Breast epithelium (tissue), 4 donors: ENCODE results near the gene KIF26B. TPM values are rescaled to one million over a fixed set of nuclear protein-coding genes. Genes with fewer than 3 reads are reported as not detected.
A peak's percentile ranks its signal among the peaks of the same experiment; 100 is the strongest.

ENCODE experiments used
- DNase-seq, 2 donors: peaks; one replicate each; pipeline ENCODE4 v3.0.0-alpha.2; 2019; ENCODE audit warnings: low spot score in 2 of 2
- H3K27ac ChIP-seq, 2 donors: fragments of 200-600 bp; sonication (generic) in 1 of 2; one replicate each; pipeline ENCODE4 v1.5.1; 2016 to 2019; ENCODE audit warnings: mild to moderate bottlenecking in 1 of 2
- H3K27me3 ChIP-seq, 2 donors: fragments of 200-600 bp; sonication (generic) in 1 of 2; one replicate each; pipeline versions ENCODE4 v1.5.1 to v1.6.0; 2017 to 2019; ENCODE audit warnings: control low read depth in 1 of 2, mild to moderate bottlenecking in 1 of 2
- H3K36me3 ChIP-seq: fragments of 200-600 bp; one replicate; pipeline ENCODE4 v1.5.1; 2019
- H3K4me1 ChIP-seq, 2 donors: fragments of 200-600 bp; sonication (generic); one replicate each; pipeline ENCODE4 v1.5.1; 2016 to 2019; ENCODE audit warnings: control low read depth in 1 of 2
- H3K4me3 ChIP-seq, 3 donors: fragments of 200-600 bp; sonication (generic); 1 replicate in 2 of 3; 2 replicates in 1 of 3; pipeline ENCODE4 v1.5.1; 2016 to 2019; ENCODE audit warnings: mild to moderate bottlenecking in 3 of 3, moderate library complexity in 2 of 3
- H3K9me3 ChIP-seq, 2 donors: fragments of 200-600 bp; sonication (generic) in 1 of 2; one replicate each; pipeline ENCODE4 v1.5.1; 2016 to 2019; ENCODE audit warnings: control low read depth in 1 of 2
- POLR2A ChIP-seq: fragments of 450-650 bp; IDR thresholded peaks from one replicate; pipeline ENCODE4 v1.6.1; 2016; ENCODE audit warnings: antibody characterized with exemption, mild to moderate bottlenecking, moderate library complexity
- POLR2AphosphoS5 ChIP-seq, 3 donors: sonication (generic); formaldehyde crosslinking; IDR thresholded peaks; one replicate each; pipeline ENCODE4 v1.6.1; 2017; ENCODE audit warnings: antibody characterized with exemption in 3 of 3
- intact Hi-C: fragments of 100-400 bp; cut with DNase I; formaldehyde crosslinking; loops from one replicate; pipeline ENCODE4 v1.15.1; 2023; ENCODE audit warnings: low total_unique reads
- total RNA-seq, 3 donors: library from RNA; depleted of rRNA; stranded (reverse); fragments of >200 nt; gene quantifications; one replicate each; pipeline ENCODE4 v1.1.0, GENCODE V29; 2016
- TF ChIP-seq, protein P1 (sequence below), 3 donors: fragments of 450-650 bp; IDR thresholded peaks; one replicate each; pipeline ENCODE4 v1.5.1; 2016 to 2017; ENCODE audit warnings: antibody characterized with exemption in 3 of 3, mild to moderate bottlenecking in 3 of 3, moderate library complexity in 3 of 3

Gene KIF26B
- total RNA-seq, 3 donors from 2014 or later, result 0.32 to 1.0 (median 0.33) TPM

DNA sequence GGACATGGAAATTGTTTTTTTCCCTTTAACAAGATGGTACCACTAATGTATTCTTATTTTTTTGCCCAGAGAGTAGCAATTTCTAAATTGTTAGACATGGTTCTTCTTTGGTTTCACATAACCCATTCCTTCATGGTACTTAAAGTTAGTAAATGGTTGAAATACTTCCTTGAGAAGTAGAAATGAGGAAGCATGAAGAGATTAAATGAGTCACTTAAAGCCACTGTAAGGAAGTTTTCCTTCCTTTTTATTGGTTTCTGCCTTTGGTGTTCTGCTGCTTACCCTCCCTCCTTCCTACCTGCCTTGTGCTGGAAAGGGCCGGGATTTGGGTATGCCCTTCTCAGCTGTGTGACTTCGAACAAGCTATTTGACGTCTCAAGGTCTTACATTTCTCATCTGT, 101.0 kb downstream of the KIF26B start:
- peaks cover 0 to 5% of the 10 kb centered on the region in 2 donors for H3K9me3 ChIP-seq
- DNase-seq, result no peak
- H3K4me1 ChIP-seq, result no peaks in the 10 kb centered on the region
- H3K27ac ChIP-seq, result no peak overlapping the region
- TF ChIP-seq POLR2AphosphoS5 (IDR thresholded peaks at IDR 0.05) (no peak), POLR2A (no peak)
- TF ChIP-seq, protein P1, sequence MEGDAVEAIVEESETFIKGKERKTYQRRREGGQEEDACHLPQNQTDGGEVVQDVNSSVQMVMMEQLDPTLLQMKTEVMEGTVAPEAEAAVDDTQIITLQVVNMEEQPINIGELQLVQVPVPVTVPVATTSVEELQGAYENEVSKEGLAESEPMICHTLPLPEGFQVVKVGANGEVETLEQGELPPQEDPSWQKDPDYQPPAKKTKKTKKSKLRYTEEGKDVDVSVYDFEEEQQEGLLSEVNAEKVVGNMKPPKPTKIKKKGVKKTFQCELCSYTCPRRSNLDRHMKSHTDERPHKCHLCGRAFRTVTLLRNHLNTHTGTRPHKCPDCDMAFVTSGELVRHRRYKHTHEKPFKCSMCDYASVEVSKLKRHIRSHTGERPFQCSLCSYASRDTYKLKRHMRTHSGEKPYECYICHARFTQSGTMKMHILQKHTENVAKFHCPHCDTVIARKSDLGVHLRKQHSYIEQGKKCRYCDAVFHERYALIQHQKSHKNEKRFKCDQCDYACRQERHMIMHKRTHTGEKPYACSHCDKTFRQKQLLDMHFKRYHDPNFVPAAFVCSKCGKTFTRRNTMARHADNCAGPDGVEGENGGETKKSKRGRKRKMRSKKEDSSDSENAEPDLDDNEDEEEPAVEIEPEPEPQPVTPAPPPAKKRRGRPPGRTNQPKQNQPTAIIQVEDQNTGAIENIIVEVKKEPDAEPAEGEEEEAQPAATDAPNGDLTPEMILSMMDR (IDR thresholded peaks at IDR 0.05), result no peak
- intact Hi-C loops, result loop anchor here (2.0 kb wide), 1 partner anchor 57 kb away; no protein-coding TSS in a partner anchor
- H3K27me3 ChIP-seq, result no peaks in the 10 kb centered on the region
- no peaks in the 10 kb centered on the region for H3K36me3 ChIP-seq
- no peak overlapping the region for H3K4me3 ChIP-seq

DNA sequence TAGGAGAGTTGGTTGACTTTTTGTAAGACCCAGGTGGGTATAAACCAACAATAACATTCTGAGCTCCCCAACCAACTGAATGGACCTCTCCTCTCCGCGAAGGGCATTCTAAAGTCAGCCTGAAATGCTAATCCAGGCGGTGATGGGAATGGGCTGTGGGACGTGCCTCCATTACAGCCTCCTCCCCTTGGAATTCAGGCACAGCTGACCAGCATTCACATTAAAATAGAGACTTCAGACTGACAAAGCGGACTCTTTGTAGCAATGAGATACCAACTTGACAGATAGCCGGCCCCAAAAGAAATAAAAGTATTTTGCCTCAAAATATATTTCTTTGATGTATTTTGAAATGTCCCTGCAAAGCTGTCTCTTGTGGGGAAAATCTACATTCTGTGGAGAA, 101.7 kb downstream of the KIF26B start:
- H3K4me1 ChIP-seq, result no peaks in the 10 kb centered on the region
- no peak overlapping the region for H3K27ac ChIP-seq
- H3K4me3 ChIP-seq, result no peak overlapping the region
- peaks cover 0 to 5% of the 10 kb centered on the region in 2 donors for H3K9me3 ChIP-seq
- no peak for DNase-seq
- intact Hi-C loops, result no loop called here
- no peaks in the 10 kb centered on the region for H3K27me3 ChIP-seq
- no peaks in the 10 kb centered on the region for H3K36me3 ChIP-seq
- TF ChIP-seq POLR2AphosphoS5 (IDR thresholded peaks at IDR 0.05), result no peak
- TF ChIP-seq, protein P1 (IDR thresholded peaks at IDR 0.05), result no peak
- no peak for TF ChIP-seq POLR2A

DNA sequence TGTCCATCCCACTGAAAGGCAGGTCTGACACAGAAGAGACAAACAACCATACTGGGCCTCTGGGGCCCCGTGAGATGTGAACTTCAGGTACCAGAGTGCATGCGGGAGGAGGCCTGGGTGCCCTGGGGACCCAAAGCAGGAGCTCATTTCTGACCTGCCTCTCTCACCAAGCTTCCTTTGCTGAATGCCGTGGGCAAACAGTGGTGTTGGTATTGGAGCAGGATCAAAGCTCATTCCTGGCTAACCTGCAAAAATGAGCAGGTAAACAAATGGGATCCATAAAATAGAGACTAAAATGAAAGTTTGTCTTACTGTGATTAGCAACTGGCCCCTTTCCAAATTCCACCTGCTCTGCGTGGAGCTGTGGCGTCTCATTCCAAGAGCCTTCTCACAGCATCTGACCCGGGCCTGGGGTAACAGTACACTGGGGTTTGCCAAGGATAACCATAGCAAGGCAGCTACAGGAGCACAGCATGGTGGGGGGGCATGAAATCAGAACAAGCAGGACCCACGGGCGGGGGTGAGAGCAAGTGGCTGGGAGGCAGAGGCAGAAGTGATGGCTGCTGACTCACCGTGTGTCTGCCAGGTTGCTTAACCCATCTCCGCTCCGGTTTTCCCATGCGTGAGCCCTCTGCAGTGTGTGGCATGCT, 103.6 kb downstream of the KIF26B start:
- no peak overlapping the region for H3K27ac ChIP-seq

DNA sequence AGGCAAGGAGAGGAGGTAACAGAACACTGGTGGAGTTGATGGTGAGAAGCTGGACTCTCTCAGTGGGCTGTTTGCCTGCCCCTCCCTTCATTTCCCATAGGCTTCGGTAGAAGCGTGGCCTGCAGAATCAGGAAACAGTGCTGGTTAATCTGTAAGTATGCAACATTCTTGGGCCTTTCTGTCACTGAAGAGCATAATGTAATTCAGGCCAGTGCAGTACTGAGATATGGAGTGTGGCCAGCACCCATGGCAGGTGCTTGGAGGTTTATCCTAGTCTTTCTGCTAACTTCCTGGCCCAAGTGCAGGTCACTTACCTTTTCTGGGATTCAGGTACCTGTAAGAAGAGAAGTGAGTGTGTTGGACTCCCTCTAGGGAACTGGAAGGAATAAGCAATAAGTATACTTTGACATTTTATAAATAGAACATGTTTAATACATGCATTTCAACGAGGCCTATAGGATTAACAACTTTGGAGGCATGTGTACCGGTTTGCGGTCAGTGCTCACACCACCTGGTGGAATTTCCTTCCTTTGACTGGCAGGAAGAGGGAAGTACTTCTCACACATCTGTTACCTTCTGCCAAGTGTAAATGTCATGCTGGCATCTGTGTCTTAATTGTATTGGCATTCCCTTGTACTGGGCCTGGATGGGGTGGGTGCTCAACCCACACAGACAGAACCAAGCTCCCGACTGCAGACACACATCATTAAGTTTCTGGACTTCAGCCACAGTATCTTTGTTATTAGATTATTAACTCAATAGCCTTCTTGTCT, 105.5 kb downstream of the KIF26B start:
- Histone ChIP-seq H3K9me3 (no peaks in the 10 kb centered on the region), H3K4me3 (no peak overlapping the region), H3K4me1 (no peaks in the 10 kb centered on the region), H3K36me3 (no peaks in the 10 kb centered on the region), H3K27me3 (no peaks in the 10 kb centered on the region), H3K27ac (no peak overlapping the region)
- intact Hi-C loops, result no loop called here
- TF ChIP-seq POLR2A (no peak), POLR2AphosphoS5 (IDR thresholded peaks at IDR 0.05) (no peak)
- TF ChIP-seq, protein P1 (IDR thresholded peaks at IDR 0.05), result no peak
- DNase-seq, result no peak

More for the DNA sequence above, 103.6 kb downstream of the KIF26B start:
- Histone ChIP-seq H3K36me3 (no peaks in the 10 kb centered on the region), H3K4me1 (no peaks in the 10 kb centered on the region), H3K9me3 (no peaks in the 10 kb centered on the region), H3K4me3 (peak overlapping the region in 2 of 3 donors; percentile 11 to 40), H3K27me3 (no peaks in the 10 kb centered on the region)
- peak; percentile 31 to 56 for DNase-seq
- intact Hi-C loops, result no loop called here
- TF ChIP-seq POLR2A (no peak), POLR2AphosphoS5 (IDR thresholded peaks at IDR 0.05) (no peak)
- TF ChIP-seq, protein P1 (IDR thresholded peaks at IDR 0.05), result no peak

DNA sequence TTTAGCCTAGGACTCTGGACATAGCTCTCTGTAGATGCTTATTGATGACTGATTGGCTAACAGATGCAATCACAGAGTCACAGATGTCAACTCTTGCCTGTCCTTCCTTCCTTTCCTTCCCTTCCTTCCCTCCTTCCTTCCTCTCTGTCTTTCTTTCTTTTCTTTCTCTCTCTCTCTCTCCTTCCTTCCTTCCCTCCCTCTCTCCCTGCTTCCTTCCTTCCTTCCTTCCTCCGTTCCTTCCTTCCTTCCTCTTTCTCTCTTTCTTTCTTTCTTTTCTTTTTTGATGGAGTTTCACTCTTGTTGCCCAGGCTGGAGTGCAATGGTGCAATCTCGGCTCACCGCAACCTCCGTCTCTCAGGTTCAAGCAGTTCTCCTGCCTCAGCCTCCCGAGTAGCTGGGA, 106.1 kb downstream of the KIF26B start:
- H3K27me3 ChIP-seq, result no peaks in the 10 kb centered on the region
- H3K27ac ChIP-seq, result no peak overlapping the region
- intact Hi-C loops, result no loop called here
- no peaks in the 10 kb centered on the region for H3K4me1 ChIP-seq
- TF ChIP-seq, protein P1 (IDR thresholded peaks at IDR 0.05), result no peak
- TF ChIP-seq POLR2AphosphoS5 (IDR thresholded peaks at IDR 0.05), result no peak
- TF ChIP-seq POLR2A, result no peak
- H3K36me3 ChIP-seq, result no peaks in the 10 kb centered on the region
- H3K9me3 ChIP-seq, result no peaks in the 10 kb centered on the region
- H3K4me3 ChIP-seq, result no peak overlapping the region
- DNase-seq, result no peak
